Psoas muscle (tissue), 8 donors: ENCODE measurements around the gene PGM1. TPM values are rescaled to one million over a fixed set of nuclear protein-coding genes. Genes with fewer than 3 reads are reported as not detected.

Experiments used
- ATAC-seq, 4 donors: fragments of 200-7000 bp; cut with Tn5 transposase; one replicate each; pipeline ENCODE4 v1.9.1; 2020; ENCODE audit warnings: moderate library complexity in 3 of 4, mild to moderate bottlenecking in 2 of 4
- DNase-seq, 2 donors: peaks; one replicate each; pipeline ENCODE4 v3.0.0-alpha.2; 2020
- H3K27ac ChIP-seq: fragments of 200-600 bp; one replicate; pipeline ENCODE4 v1.8.0; 2022
- H3K27me3 ChIP-seq, 3 donors: fragments of 200-600 bp in 1 of 3; one replicate each; pipeline versions ENCODE4 v1.6.1 to v1.8.0; 2013 to 2022; ENCODE audit warnings: low read length in 2 of 3, mild to moderate bottlenecking in 2 of 3, moderate library complexity in 1 of 3; ENCODE audit not compliant: insufficient read depth in 3 of 3
- H3K36me3 ChIP-seq, 2 donors: fragments of 200-600 bp in 1 of 2; one replicate each; pipeline versions ENCODE4 v1.6.1 to v1.8.0; 2013 to 2022; ENCODE audit warnings: low read depth in 1 of 2, mild to moderate bottlenecking in 1 of 2, moderate library complexity in 1 of 2; ENCODE audit not compliant: insufficient read depth in 1 of 2
- H3K4me1 ChIP-seq: fragments of 200-600 bp; one replicate; pipeline ENCODE4 v1.8.0; 2022
- H3K4me3 ChIP-seq: fragments of 200-600 bp; one replicate; pipeline ENCODE4 v1.8.0; 2022; ENCODE audit warnings: mild to moderate bottlenecking
- H3K9me3 ChIP-seq: fragments of 200-600 bp; one replicate; pipeline ENCODE4 v1.8.0; 2022
- CTCF ChIP-seq: fragments of 200-600 bp; IDR thresholded peaks from one replicate; pipeline ENCODE4 v1.8.0; 2022; ENCODE audit warnings: antibody characterized with exemption
- WGBS, 3 donors: extraction: QIAGEN DNeasy Blood & Tissue Kit; methylation state at CpG; one replicate each; pipeline versions ENCODE4 v1.1.6 to v1.1.7; 2013; 5-methylcytosine and 5-hydroxymethylcytosine counted together
- intact Hi-C, 2 donors: fragments of 100-400 bp; cut with DNase I; formaldehyde crosslinking; loops; one replicate each; pipeline versions ENCODE4 v1.11.0 to v1.14.2; 2022
- polyA plus RNA-seq, 3 donors: library from polyadenylated mRNA; stranded (reverse); fragments of 200-250 nt; gene quantifications; one replicate each; pipeline ENCODE4 v1.2.3, GENCODE V29; 2013
- total RNA-seq, 4 donors: library from RNA; stranded (reverse); fragmentation: NEBNext Ultra II Directional in 2 of 4; extraction: Animal tissue kit (Norgen Biotek cat#: 25700) in 2 of 4; gene quantifications; one replicate each; pipeline versions ENCODE4 v1.2.1 to v1.2.4, GENCODE V29; 2021 to 2023
- donor health status: healthy with polysubstance abuse.
- donor health status: DM: no; HTN: no; CAD: no; lungs with moderate emphysema.
- donor health status: Bipolar disorder and iron deficiency.
- donor health status: healthy.
- donor health status: DM: yes; HTN: yes; CAD: no.
- donor health status: DM: no; HTN: no; CAD: no.
- donor health status: DM: no; HTN: no; CAD: no.
- donor health status: DM: yes; HTN: yes; CAD: no.

Gene PGM1
- total and polyA plus RNA-seq, 7 donors = 59.6 to 543 (median 364) TPM

- WGBS, 3 donors = 45 to 81% (median 51%) methylated on average over 5 of the region's 5 CpGs
- ATAC-seq (peak in 1 of 4 donors; percentile 21), DNase-seq (no peak)
- Histone ChIP-seq H3K27me3 (no peaks in the 10 kb centered on the region), H3K4me1 (peaks cover 82% of the 10 kb centered on the region), H3K4me3 (peak overlapping the region; percentile 42), H3K27ac (peak overlapping the region; percentile 98), H3K36me3 (peaks cover 0 to 9% of the 10 kb centered on the region in 2 donors), H3K9me3 (no peaks in the 10 kb centered on the region)
- TF ChIP-seq CTCF = no peak
- intact Hi-C loops = loop anchor here in 1 of 2 donors (10.0 kb wide), 1 partner anchor 442 kb away; no protein-coding TSS in a partner anchor
Measured at GRCh38 chr1:63602629-63603028, 9.4 kb downstream of the PGM1 start.

- intact Hi-C loops = loop anchor here in 1 of 2 donors (10.0 kb wide), 1 partner anchor 441 kb away; no protein-coding TSS in a partner anchor
- H3K36me3 ChIP-seq = peaks cover 0 to 6% of the 10 kb centered on the region in 2 donors
- H3K4me3 ChIP-seq = no peak overlapping the region
- DNase-seq (no peak), ATAC-seq (peak; percentile 51 to 77 (median 62))
- no peaks in the 10 kb centered on the region for H3K9me3 ChIP-seq
- H3K27me3 ChIP-seq = no peaks in the 10 kb centered on the region
- H3K27ac ChIP-seq = peak overlapping the region; percentile 98
- TF ChIP-seq CTCF = no peak
- peaks cover 89% of the 10 kb centered on the region for H3K4me1 ChIP-seq
- 32 to 63% (median 43%) methylated on average over 3 of the region's 3 CpGs for WGBS, 3 donors
Measured at GRCh38 chr1:63603810-63604209, 10.6 kb downstream of the PGM1 start.

DNA sequence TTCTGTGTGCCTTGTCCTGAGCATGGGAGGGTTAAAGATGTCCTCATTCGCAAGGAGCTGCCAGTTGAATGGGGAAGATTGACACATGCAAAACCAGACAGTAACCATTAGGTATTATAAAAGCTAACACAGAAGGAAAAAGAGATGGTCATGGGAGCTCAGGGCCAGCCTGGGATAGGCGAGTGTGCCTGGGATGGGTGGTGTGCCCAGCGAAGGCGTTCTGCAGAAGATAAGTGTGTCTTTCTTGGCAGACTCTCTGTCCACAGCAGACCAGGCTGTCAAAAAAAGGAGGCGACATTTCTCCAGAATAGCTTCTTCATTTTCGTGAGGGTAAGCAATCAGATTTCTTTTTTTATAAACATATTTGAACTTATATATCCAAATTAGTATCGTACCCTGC is 14.1 kb downstream of the PGM1 start:
- Histone ChIP-seq H3K36me3 (no peaks in the 10 kb centered on the region), H3K4me1 (peaks cover 92% of the 10 kb centered on the region), H3K4me3 (no peak overlapping the region), H3K27ac (peak overlapping the region; percentile 62), H3K9me3 (no peaks in the 10 kb centered on the region), H3K27me3 (no peaks in the 10 kb centered on the region)
- no peak for TF ChIP-seq CTCF
- ATAC-seq (peak in 1 of 4 donors; percentile 7), DNase-seq (no peak)
- WGBS, 3 donors = 50 to 93% (median 54%) methylated on average over 7 of the region's 7 CpGs
- intact Hi-C loops = loop anchor here in 1 of 2 donors (10.0 kb wide), 1 partner anchor 437 kb away; no protein-coding TSS in a partner anchor

GRCh38 chr1:63611231-63611630 is 18.0 kb downstream of the PGM1 start:
- no peaks in the 10 kb centered on the region for H3K27me3 ChIP-seq
- H3K27ac ChIP-seq = peak overlapping the region; percentile 68
- WGBS, 3 donors = 60 to 87% (median 62%) methylated on average over 3 of the region's 3 CpGs
- H3K9me3 ChIP-seq = no peaks in the 10 kb centered on the region
- no peak for TF ChIP-seq CTCF
- DNase-seq (no peak), ATAC-seq (peak in 3 of 4 donors; percentile 31 to 52 (median 45))
- intact Hi-C loops = no loop called here
- H3K36me3 ChIP-seq = no peaks in the 10 kb centered on the region
- no peak overlapping the region for H3K4me3 ChIP-seq
- peaks cover 90% of the 10 kb centered on the region for H3K4me1 ChIP-seq

- Histone ChIP-seq H3K27me3 (no peaks in the 10 kb centered on the region), H3K9me3 (no peaks in the 10 kb centered on the region), H3K4me1 (peaks cover 90% of the 10 kb centered on the region), H3K4me3 (peak overlapping the region; percentile 16), H3K36me3 (no peaks in the 10 kb centered on the region), H3K27ac (peak overlapping the region; percentile 68)
- ATAC-seq (peak; percentile 58 to 84 (median 70)), DNase-seq (no peak)
- WGBS, 3 donors = 50 to 74% (median 56%) methylated on average over 4 of the region's 4 CpGs
- intact Hi-C loops = no loop called here
- TF ChIP-seq CTCF = no peak
Measured at GRCh38 chr1:63612564-63612963, 19.4 kb downstream of the PGM1 start.
